Mesothelial cell of epicardium (in vitro differentiated cells): ENCODE data around the gene IFIT1. TPM values are rescaled to one million over a fixed set of nuclear protein-coding genes. Genes with fewer than 3 reads are reported as not detected.
"Not testable (repeated sequence)": the region's sequence is repeated elsewhere in the genome, so short reads cannot be mapped to it uniquely, and the experiment has no call there.

Experiments
- DNase-seq, 2 experiments: peaks; one replicate each; pipeline ENCODE4 v3.0.0; 2021; ENCODE audit warnings: low spot score in 2 of 2; ENCODE audit not compliant: unreplicated experiment in 2 of 2
- H3K27ac Mint-ChIP-seq: 2 replicates; pipeline ENCODE4 v1.8.0; 2021; ENCODE audit warnings: mixed read lengths
- H3K27me3 Mint-ChIP-seq: 2 replicates; pipeline ENCODE4 v1.8.0; 2021; ENCODE audit warnings: low read depth, mixed read lengths
- H3K36me3 Mint-ChIP-seq: 2 replicates; pipeline ENCODE4 v1.8.0; 2021; ENCODE audit warnings: mixed read lengths
- H3K4me1 Mint-ChIP-seq: 2 replicates; pipeline ENCODE4 v1.8.0; 2021; ENCODE audit warnings: mixed read lengths
- H3K4me3 Mint-ChIP-seq: 2 replicates; pipeline ENCODE4 v1.8.0; 2021; ENCODE audit warnings: mild to moderate bottlenecking, moderate library complexity, mixed read lengths
- H3K9me3 Mint-ChIP-seq: 2 replicates; pipeline ENCODE4 v1.8.0; 2021; ENCODE audit warnings: mixed read lengths
- total RNA-seq: library from RNA; stranded (reverse); gene quantifications from 3 replicates; pipeline ENCODE4 v1.2.1, GENCODE V29; 2021
- TF ChIP-seq, protein P1 (sequence below): fragments of 200-600 bp; sonication (generic); IDR thresholded peaks from one replicate; pipeline ENCODE4 v1.5.0; 2021; ENCODE audit warnings: antibody characterized with exemption; ENCODE audit not compliant: unreplicated experiment

The IFIT1 gene
- total RNA-seq, 1 donor from 2014 or later: 44.1 TPM

DNA sequence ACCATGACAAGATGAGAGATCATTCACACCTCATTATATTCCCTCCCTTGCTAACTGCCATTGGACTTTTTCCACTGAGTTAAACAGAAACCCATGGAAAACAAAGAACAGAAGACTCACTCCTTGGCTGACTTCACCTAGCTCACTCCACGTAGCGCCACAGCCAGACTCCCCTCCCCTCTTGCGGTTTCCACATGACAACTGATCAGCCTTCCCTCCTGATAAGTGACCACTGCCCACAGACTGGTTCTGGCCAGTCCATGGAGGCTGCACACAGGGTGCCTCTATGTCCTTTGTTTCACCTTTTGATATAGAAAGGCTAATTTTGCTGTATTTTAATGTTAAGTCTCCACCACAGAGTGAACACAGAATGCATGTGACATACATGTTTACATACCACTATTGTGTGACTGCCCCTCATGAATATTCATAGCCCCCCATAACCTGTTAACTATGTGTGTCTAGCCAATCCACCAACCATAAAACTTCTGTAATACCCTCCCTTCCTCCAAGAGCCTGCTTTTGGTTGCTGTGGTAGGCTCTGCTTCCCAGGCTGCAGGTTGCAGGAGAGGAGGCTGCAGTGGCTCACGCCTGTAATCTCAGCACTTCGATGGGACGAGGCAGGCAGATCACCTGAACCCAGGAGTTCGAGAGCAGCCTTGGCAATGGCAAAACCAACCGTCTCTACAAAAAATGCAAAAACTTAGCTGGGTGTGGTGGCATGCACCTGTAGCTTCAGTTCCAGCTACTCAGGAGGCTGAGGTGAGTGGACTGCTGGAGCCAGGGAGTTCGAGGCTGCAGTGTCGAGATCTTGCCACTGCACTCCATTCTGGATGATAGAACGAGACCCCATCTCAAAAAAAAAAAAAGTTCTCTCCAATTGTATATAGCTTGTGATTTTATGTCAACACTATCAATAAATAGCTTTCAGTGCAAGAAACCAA, 12.0 kb downstream of the IFIT1 start:
- no peak for DNase-seq
- no peaks in the 10 kb centered on the region for H3K27me3 Mint-ChIP-seq
- peaks cover 36% of the 10 kb centered on the region for H3K9me3 Mint-ChIP-seq
- no peak overlapping the region for H3K4me3 Mint-ChIP-seq
- no peak overlapping the region for H3K27ac Mint-ChIP-seq
- TF ChIP-seq, protein P1, sequence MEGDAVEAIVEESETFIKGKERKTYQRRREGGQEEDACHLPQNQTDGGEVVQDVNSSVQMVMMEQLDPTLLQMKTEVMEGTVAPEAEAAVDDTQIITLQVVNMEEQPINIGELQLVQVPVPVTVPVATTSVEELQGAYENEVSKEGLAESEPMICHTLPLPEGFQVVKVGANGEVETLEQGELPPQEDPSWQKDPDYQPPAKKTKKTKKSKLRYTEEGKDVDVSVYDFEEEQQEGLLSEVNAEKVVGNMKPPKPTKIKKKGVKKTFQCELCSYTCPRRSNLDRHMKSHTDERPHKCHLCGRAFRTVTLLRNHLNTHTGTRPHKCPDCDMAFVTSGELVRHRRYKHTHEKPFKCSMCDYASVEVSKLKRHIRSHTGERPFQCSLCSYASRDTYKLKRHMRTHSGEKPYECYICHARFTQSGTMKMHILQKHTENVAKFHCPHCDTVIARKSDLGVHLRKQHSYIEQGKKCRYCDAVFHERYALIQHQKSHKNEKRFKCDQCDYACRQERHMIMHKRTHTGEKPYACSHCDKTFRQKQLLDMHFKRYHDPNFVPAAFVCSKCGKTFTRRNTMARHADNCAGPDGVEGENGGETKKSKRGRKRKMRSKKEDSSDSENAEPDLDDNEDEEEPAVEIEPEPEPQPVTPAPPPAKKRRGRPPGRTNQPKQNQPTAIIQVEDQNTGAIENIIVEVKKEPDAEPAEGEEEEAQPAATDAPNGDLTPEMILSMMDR: no peak
- H3K4me1 Mint-ChIP-seq: no peaks in the 10 kb centered on the region
- peaks cover 69% of the 10 kb centered on the region for H3K36me3 Mint-ChIP-seq

DNA sequence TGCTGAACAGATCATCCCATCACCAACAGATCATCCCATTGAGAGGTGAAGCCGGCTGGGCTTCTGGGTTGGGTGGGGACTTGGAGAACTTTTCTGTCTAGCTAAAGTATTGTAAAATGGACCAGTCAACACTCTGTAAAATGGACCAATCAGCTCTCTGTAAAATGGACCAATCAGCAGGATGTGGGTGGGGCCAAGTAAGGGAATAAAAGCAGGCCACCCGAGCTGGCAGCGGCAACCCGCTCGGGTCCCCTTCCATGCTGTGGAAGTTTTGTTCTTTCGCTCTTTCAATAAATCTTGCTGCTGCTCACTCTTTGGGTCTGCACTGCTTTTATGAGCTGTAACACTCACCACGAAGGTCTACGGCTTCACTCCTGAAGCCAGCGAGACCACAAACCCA, 13.8 kb downstream of the IFIT1 start:
- not testable (repeated sequence) for H3K4me3 Mint-ChIP-seq, H3K27ac Mint-ChIP-seq, H3K4me1 Mint-ChIP-seq, DNase-seq, H3K27me3 Mint-ChIP-seq
- Mint-ChIP-seq H3K36me3 (peaks cover 56% of the 10 kb centered on the region), H3K9me3 (peaks cover 27% of the 10 kb centered on the region)

DNA sequence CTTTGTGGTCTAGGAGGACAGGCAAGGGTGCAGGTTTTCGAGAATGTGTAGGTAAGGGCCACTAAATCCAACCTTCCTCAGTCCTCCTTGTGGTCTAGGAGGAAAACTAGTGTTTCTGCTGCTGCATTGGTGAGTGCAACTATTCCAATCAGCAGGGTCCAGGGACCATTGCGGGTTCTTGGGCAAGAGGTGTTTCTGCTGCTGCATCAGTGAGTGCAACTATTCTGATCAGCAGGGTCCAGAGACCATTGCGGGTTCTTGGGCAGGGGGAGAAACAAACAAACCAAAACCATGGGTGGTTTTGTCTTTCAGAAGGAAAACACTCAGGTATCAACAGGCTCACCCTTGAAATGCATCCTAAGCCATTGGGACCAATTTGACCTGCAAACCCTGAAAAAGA, 15.4 kb downstream of the IFIT1 start:
- not testable (repeated sequence) for H3K27ac Mint-ChIP-seq, H3K4me3 Mint-ChIP-seq, H3K4me1 Mint-ChIP-seq, H3K27me3 Mint-ChIP-seq, DNase-seq
- H3K36me3 Mint-ChIP-seq: peaks cover 44% of the 10 kb centered on the region
- H3K9me3 Mint-ChIP-seq: peaks cover 19% of the 10 kb centered on the region

DNA sequence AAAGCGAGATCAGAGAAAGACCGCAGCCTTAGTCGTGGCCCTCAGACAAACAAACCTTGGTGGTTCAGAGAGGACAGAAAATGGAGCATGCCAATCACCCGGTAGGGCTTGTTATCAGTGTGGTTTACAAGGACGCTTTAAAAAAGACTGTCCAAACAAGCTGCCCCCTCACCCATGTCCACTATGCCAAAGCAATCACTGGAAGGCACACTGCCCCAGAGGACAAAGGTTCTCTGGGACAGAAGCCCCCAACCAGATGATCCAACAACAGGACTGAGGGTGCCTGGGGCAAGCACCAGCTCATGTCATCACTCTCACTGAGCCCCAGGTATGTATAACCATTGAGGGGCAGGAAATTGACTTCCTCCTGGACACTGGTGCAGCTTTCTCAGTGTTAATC, 16.9 kb downstream of the IFIT1 start:
- Mint-ChIP-seq H3K36me3 (peaks cover 30% of the 10 kb centered on the region), H3K9me3 (peaks cover 11% of the 10 kb centered on the region)
- not testable (repeated sequence) for DNase-seq, H3K27ac Mint-ChIP-seq, H3K4me1 Mint-ChIP-seq, H3K4me3 Mint-ChIP-seq, H3K27me3 Mint-ChIP-seq

DNA sequence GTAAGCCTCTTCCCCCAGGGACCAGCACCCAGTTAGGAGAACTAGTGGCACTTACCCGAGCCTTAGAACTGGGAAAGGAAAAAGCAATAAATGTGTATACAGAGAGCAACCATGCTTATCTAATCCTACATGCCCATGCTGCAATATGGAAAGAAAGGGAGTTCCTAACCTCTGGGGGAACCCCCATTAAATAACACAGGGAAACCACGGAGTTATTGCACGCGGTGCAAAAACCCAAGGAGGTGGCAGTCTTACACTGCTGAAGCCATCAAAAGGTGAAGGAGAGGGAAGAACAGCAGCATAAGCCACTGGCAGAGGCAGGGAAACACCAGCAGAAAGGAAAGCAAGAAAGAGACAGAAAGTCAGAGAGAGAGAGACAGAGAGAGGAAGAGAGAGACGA, 18.1 kb downstream of the IFIT1 start:
- not testable (repeated sequence) for H3K27ac Mint-ChIP-seq, H3K27me3 Mint-ChIP-seq, DNase-seq, H3K4me1 Mint-ChIP-seq, H3K4me3 Mint-ChIP-seq, H3K9me3 Mint-ChIP-seq
- peaks cover 17% of the 10 kb centered on the region for H3K36me3 Mint-ChIP-seq

DNA sequence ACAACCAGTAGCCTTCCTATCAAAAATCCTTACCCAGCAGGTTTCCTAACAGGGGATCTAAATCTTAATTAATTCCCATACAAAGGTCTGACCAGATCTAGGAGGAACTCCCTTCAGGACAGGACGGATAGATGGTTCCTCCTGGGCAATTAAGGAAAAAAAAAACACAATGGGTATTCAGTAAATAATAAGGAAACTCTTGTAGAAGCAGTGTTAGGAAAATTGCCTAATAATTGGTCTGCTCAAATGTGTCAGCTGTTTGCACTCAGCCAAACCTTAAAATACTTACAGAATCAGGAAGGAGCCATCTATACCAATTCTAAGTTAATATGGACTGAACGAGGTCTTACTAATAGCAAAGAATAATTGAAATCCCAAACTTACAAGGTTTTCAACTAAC, 18.7 kb downstream of the IFIT1 start:
- not testable (repeated sequence) for H3K9me3 Mint-ChIP-seq, H3K27ac Mint-ChIP-seq, DNase-seq, H3K4me3 Mint-ChIP-seq, H3K27me3 Mint-ChIP-seq
- H3K4me1 Mint-ChIP-seq: peaks cover 14% of the 10 kb centered on the region
- peaks cover 12% of the 10 kb centered on the region for H3K36me3 Mint-ChIP-seq

DNA sequence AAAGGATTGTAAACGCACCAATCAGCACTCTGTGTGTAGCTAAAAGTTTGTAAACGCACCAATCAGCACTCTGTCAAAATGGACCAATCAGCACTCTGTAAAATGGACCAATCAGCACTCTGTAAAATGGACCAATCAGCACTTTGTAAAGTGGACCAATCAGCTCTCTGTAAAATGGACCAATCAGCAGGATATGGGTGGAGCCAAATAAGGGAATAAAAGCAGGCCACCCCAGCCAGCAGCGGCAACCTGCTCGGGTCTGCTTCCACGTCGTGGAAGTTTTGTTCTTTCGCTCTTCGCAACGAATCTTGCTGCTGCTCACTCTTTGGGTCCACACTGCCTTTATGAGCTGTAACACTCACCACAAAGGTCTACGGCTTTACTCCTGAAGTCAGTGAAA, 19.9 kb downstream of the IFIT1 start:
- H3K4me1 Mint-ChIP-seq: peaks cover 20% of the 10 kb centered on the region
- not testable (repeated sequence) for H3K27me3 Mint-ChIP-seq, H3K4me3 Mint-ChIP-seq, H3K9me3 Mint-ChIP-seq, DNase-seq, H3K36me3 Mint-ChIP-seq
- peak overlapping the region; percentile 68 for H3K27ac Mint-ChIP-seq

DNA sequence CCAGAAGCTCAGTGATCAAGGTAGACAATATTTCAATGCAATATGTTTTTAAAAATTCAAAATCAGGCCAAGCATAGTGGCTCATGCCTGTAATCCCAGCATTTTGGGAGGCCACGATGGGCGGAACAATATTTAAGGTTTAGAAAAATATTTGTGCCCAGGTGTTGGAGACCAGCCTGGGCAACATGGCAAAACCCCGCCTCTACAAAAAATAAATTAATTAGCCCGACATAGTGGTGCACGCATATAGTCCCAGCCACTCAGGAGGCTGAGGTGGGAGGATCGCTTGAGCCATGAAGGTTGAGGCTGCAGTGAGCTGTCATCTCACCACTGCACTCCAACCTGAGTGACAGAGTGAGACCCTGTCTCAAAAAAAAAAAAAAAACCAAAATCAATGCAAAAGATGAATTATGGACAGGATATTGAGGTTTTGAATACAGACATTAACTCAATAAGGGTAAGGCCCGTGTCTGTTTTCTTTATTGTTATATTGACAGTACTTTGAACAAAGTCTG, 21.0 kb downstream of the IFIT1 start:
- Mint-ChIP-seq H3K36me3 (peaks cover 13% of the 10 kb centered on the region), H3K4me1 (peaks cover 31% of the 10 kb centered on the region), H3K27ac (peak overlapping the region; percentile 100), H3K9me3 (peaks cover 3% of the 10 kb centered on the region), H3K4me3 (peak overlapping the region; percentile 94), H3K27me3 (no peaks in the 10 kb centered on the region)
- no peak for DNase-seq
- TF ChIP-seq, protein P1: no peak
